ENCODE results near the gene FKBP7.
A peak's percentile ranks its signal among the peaks of the same experiment; 100 is the strongest.
"Not testable (repeated sequence)": the region's sequence is repeated elsewhere in the genome, so short reads cannot be mapped to it uniquely, and the experiment has no call there.

Gene FKBP7

GRCh38 chr2:178426388-178426787 lies 52.0 kb downstream of the FKBP7 start:
- no peak for DNase-seq (ENCODE audit: extremely low spot score)
- POLR2A ChIA-PET, result no interaction called here
- CTCF ChIA-PET, result interaction anchor here (7.3 kb wide), 1 partner anchor 11 kb away, joined by 76 read pairs; no protein-coding TSS in a partner anchor
- no peak for TF ChIP-seq CTCF (IDR thresholded peaks at IDR 0.05; ENCODE audit: control extremely low read depth, extremely low read depth, low read depth, missing control alignments)

- CTCF ChIA-PET, result interaction anchor here (7.3 kb wide), 1 partner anchor 10 kb away, joined by 76 read pairs; no protein-coding TSS in a partner anchor
- TF ChIP-seq CTCF (IDR thresholded peaks at IDR 0.05; ENCODE audit: control extremely low read depth, extremely low read depth, low read depth, missing control alignments), result no peak
- POLR2A ChIA-PET, result no interaction called here
- DNase-seq (ENCODE audit: extremely low spot score), result no peak
Observed at GRCh38 chr2:178425255-178425827, 53.1 kb downstream of the FKBP7 start.

GRCh38 chr2:178423746-178424145 lies 54.7 kb downstream of the FKBP7 start:
- CTCF ChIA-PET, result interaction anchor here (1.1 to 7.3 kb wide), 4 partner anchors 9 to 224 kb away, joined by 3 to 76 read pairs (median 3); no protein-coding TSS in a partner anchor
- DNase-seq (ENCODE audit: extremely low spot score); POLR2A ChIA-PET: not testable (repeated sequence)

- ChIA-PET CTCF (interaction anchor here (1.3 to 7.3 kb wide), 4 partner anchors 7 to 116 kb away, joined by 3 to 76 read pairs (median 6); no protein-coding TSS in a partner anchor), POLR2A (no interaction called here)
- TF ChIP-seq CTCF (IDR thresholded peaks at IDR 0.05; ENCODE audit: control extremely low read depth, extremely low read depth, low read depth, missing control alignments), result no peak
- DNase-seq (ENCODE audit: extremely low spot score), result no peak
Observed at GRCh38 chr2:178422097-178422496, 56.3 kb downstream of the FKBP7 start.

GRCh38 chr2:178420463-178420999 lies 57.9 kb downstream of the FKBP7 start:
- ChIA-PET CTCF (interaction anchor here (1.2 to 9.9 kb wide), 6 partner anchors 8 to 305 kb away, joined by 5 to 170 read pairs (median 22); partner anchors contain the start of gene RBM45), POLR2A (no interaction called here)
- no peak for DNase-seq (ENCODE audit: extremely low spot score)
- TF ChIP-seq CTCF (IDR thresholded peaks at IDR 0.05; ENCODE audit: control extremely low read depth, extremely low read depth, low read depth, missing control alignments), result no peak

- TF ChIP-seq CTCF (IDR thresholded peaks at IDR 0.05; ENCODE audit: control extremely low read depth, extremely low read depth, low read depth, missing control alignments), result peak; percentile 29
- CTCF ChIA-PET, result interaction anchor here (0.9 to 9.9 kb wide), 20 partner anchors 9 to 304 kb away, joined by 3 to 170 read pairs (median 5); partner anchors contain the start of genes PJVK, PRKRA and RBM45
- POLR2A ChIA-PET, result interaction anchor here (0.9 kb wide), 1 partner anchor 32 kb away, joined by 3 read pairs; the partner anchor contains the start of genes PJVK and PRKRA
- no peak for DNase-seq (ENCODE audit: extremely low spot score)
Observed at GRCh38 chr2:178419123-178419522, 59.3 kb downstream of the FKBP7 start.

- POLR2A ChIA-PET, result interaction anchor here (0.7 to 0.9 kb wide), 2 partner anchors 19 to 33 kb away, joined by 3 to 7 read pairs; partner anchors contain the start of genes PJVK and PRKRA
Observed at GRCh38 chr2:178418426-178418825, 60.0 kb downstream of the FKBP7 start.

More at GRCh38 chr2:178418426-178418825, 60.0 kb downstream of the FKBP7 start:
- CTCF ChIA-PET, result interaction anchor here (0.9 to 9.9 kb wide), 19 partner anchors 14 to 303 kb away, joined by 3 to 170 read pairs (median 5); partner anchors contain the start of genes PJVK, PRKRA and RBM45
- DNase-seq (ENCODE audit: extremely low spot score), result no peak
- no peak for TF ChIP-seq CTCF (IDR thresholded peaks at IDR 0.05; ENCODE audit: control extremely low read depth, extremely low read depth, low read depth, missing control alignments)

Measured in GM10248 (cell line).